GM12873 (cell line): ENCODE measurements around the gene TENM3.

ENCODE experiments used
- TF ChIP-seq, protein P1 (sequence below): IDR thresholded peaks from 2 replicates; pipeline ENCODE4 v1.5.1; 2012; ENCODE audit warnings: low read depth, mild to moderate bottlenecking, moderate library complexity, low read length, control low read depth; ENCODE audit not compliant: insufficient read depth; ENCODE audit errors: missing control alignments

TENM3 gene

DNA sequence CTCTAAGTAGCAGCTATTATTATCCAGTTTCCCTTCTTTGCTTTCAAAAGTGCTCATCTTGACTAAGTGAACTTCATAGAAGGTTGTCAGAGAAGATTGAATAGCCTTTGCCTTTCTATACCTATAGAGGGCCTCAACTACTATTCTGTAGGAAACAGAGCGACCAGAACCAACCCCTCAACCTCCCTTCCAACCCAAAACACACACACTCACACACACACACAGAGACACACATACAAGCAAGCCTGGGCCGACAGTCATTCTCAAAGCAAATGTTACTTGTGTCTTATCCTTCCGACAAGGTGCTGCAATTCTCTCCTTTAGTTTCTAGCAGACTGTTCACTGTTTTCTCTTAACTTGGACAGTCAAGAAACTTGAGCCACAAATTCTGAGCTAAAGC is 472.3 kb downstream of the TENM3 start:
- TF ChIP-seq, protein P1, sequence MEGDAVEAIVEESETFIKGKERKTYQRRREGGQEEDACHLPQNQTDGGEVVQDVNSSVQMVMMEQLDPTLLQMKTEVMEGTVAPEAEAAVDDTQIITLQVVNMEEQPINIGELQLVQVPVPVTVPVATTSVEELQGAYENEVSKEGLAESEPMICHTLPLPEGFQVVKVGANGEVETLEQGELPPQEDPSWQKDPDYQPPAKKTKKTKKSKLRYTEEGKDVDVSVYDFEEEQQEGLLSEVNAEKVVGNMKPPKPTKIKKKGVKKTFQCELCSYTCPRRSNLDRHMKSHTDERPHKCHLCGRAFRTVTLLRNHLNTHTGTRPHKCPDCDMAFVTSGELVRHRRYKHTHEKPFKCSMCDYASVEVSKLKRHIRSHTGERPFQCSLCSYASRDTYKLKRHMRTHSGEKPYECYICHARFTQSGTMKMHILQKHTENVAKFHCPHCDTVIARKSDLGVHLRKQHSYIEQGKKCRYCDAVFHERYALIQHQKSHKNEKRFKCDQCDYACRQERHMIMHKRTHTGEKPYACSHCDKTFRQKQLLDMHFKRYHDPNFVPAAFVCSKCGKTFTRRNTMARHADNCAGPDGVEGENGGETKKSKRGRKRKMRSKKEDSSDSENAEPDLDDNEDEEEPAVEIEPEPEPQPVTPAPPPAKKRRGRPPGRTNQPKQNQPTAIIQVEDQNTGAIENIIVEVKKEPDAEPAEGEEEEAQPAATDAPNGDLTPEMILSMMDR, result no peak

DNA sequence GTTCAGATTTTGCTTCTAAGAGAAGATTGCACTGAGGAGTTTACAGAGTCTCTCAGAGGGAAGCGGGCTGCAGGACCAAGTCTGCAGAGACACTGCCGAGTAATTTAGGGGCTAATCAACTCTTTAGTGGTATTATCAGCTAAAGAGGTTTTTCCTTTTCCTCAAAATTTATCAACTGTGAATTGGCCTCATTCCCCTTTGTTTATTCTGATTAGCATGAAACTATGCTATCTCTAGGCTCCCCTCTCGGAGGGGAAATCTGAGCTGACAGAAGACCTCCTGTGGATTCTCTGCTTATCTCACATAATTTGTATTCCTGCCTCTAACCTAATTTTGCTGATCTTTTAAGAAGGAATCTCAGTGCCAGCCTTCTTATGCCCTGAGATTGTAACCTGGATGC is 473.0 kb downstream of the TENM3 start:
- TF ChIP-seq, protein P1, result no peak

DNA sequence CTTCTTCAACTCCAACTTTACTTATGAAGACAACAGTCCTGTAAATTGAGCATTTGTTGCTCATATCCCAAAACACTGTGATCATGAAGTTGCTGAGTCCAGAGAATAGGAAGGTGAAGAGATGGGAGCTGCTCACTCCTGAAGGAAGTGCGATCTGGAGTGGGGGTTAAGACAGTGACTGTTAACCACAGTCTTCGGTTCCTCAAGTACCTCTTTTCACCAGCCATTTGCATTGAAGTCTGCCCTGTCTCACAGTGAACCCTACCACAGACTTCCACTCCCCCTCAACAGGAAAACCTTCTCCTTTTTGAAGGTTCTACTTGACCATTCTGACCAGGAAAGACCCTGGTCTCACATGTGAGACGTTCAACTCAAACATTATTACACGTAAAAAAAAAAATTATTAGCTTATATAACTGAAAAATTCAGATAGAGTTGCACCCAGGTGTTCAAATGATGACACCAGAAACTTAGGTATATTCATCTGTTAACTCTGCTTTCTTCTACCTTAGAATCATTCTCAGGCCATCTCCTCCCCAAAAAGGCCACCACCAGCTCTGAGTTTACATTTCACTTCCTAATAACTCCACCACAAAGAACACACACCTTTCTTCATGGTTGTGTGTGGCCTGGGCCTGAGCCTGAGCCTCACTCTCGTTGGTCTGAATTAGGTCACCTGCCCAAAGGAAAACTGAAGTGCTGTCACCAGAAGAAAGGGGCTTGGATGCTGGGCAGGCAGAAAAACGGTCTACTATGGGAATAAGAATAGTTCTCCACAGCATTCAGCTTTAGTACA is 474.8 kb downstream of the TENM3 start:
- TF ChIP-seq, protein P1, result no peak

DNA sequence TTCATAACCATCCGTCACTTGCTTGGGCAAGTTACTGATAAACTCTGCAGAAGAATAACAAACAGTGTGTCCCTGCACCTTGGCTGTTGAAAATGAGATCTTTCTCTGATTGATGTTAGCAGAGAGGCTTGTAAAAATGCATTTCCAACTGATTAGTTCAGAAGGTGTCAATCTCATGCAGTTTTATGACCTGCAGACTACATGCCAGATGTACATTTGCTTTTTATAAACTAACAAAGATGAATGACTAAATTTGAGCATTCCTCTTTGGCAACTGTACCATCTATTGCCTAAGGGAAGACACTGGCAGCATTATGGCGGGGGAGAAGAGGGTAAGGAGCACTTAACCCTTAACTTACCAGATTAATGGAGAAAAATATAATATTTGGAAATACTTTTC is 481.2 kb downstream of the TENM3 start:
- TF ChIP-seq, protein P1, result no peak

DNA sequence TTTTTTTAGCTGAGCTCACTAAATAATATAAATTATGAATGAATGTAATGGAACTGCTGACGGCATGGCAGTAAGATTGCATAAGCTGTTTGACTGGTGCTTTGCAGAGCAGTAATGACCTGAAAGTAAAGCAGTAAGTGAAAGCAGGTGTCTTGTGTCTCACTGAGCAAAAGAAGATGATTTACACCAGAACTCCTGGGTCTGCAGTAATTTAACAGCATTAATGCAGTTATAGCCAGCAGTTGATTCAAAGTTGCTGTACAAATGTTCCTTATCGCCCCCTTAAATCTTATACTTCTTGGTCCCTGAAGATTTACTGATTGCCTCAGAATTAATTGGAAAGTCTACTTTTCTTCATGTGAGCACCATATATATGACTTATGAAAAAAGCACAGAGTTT is 486.3 kb downstream of the TENM3 start:
- TF ChIP-seq, protein P1, result no peak

DNA sequence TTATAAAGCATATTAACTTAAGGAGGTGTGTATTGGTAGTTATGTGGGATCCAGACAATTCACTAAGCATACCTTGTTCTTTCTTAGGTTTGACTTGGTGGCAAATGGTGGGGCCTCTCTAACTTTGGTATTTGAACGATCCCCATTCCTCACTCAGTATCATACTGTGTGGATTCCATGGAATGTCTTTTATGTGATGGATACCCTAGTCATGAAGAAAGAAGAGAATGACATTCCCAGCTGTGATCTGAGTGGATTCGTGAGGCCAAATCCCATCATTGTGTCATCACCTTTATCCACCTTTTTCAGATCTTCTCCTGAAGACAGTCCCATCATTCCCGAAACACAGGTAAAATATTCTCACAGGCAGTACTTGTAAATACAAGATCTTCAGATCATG is 487.6 kb downstream of the TENM3 start:
- TF ChIP-seq, protein P1, result no peak

DNA sequence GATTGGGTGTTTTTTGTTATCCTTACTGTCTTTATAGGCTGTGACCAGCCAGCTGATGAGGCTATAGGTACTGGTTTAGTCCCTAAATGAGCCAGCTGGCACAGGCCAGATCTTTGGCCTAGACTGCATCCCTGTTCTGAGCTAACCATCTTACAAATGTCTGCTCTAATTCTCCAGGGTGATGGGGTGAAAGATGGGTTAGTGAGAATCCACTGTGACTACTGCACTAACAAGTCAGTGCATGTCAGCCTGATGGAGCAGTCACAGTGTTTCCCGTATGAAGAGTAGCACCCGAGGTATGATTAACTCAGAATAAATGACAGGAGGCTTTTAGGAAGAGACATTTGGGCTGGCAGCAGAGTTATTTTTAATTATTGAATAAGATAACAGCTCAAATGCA is 493.0 kb downstream of the TENM3 start:
- TF ChIP-seq, protein P1, result no peak
